ENCODE measurements around the gene PPP1R13L. TPM values are rescaled to one million over a fixed set of nuclear protein-coding genes. Genes with fewer than 3 reads are reported as not detected.

The PPP1R13L gene
- total and polyA plus RNA-seq, 10 donors, result 3.9 to 18.1 (median 12.1) TPM

DNA sequence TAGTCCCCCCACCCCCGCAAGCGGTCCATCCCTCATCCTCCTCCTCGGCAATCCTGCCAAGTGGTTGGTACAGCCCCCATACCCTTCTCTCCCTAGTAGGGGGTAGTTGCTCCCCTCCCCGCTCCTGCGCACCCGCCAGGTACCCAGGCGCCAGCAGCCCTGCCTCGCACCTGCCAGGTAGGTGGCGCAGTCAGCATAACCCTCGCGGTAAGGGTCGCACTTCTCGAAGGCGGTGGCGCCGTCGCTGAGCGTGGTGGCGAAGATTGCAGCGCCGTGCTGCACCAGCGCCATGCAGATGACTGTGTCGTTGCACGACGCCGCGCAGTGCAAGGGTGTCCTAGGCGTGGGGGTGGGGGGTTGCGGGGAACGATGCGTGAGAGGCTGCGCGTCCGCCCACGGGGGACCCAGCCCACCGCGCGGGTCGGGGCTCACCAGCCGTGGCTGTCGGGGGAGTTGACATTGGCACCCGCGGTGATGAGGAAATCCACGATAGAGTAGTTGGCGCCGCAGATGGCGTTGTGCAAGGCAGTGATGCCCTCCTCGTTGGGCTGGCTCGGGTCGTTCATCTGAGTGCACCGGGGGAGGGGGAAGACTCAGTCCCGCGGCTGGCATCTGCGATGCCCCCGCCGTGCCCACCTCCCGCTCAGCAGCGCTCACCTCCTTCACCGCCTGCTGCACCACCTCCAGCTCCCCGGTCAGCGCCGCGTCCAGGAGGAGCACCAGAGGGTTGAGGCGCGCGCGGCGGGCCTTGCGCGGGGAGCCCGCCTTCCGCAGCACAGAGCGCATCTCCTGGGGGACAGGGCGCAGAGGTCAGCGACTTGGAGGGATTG lies 19.3 kb downstream of the PPP1R13L start:
- Histone ChIP-seq H3K36me3 (no peaks in the 10 kb centered on the region), H3K9me3 (no peaks in the 10 kb centered on the region), H3K27me3 (replicated peaks in 1 of 7) (peaks cover 4 to 47% (median 31%) of the 10 kb centered on the region in 7 donors), H3K4me3 (peak overlapping the region in 1 of 8 donors; percentile 17), H3K27ac (no peak overlapping the region), H3K4me1 (peaks cover 0 to 11% (median 2%) of the 10 kb centered on the region in 6 donors)
- intact Hi-C loops (cut with DNase I; ENCODE audit: low total_unique reads), result no loop called here
- DNase-seq, result no peak
- WGBS, 5 donors, result 11 to 17% (median 13%) methylated on average over 45 to 75 of the region's 75 CpGs
- TF ChIP-seq POLR2AphosphoS5 (IDR thresholded peaks at IDR 0.05) (peak in 1 of 3 donors; percentile 48), POLR2A (IDR thresholded peaks at IDR 0.05) (no peak)

DNA sequence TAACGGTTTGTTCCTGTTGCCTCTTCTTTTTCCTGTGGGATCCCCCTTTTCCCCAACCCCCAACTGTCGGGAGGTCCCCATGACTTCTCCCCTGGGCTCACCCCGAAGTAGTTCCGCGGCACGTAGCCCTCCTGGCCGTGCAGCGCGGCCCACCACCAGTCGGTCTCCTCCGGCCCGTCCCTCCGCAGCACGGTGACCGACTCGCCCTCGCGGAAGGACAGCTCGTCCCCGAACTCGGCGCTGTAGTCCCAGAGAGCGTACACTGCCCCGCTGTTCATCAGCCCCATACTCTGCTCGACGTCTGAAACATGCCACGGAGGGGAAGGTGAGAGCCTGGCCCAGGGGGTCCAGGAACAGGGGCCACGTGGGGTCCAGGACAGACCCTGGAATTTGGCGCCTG lies 22.4 kb downstream of the PPP1R13L start:
- WGBS, 5 donors, result 81 to 90% (median 89%) methylated on average over 29 of the region's 29 CpGs

DNA sequence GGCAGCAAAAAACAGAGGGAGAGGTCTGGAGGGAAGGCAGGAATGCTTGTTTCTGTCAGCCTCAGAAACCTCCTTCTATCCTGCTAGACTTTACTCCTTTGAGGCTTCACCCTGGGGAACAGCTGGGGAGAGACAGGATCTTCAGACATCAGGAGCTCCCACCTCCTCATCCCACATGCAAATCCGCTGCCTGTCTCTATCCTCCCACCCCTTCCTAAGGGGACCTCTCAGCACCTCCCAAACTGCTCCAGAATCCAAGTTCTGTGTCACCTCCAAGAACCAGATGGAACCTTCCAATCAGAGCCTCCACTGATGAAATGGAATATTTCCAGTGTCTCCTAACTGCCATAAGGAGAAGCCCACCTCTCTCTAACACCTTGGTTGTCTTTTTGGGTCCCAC lies 24.8 kb downstream of the PPP1R13L start:
- Histone ChIP-seq H3K9me3 (no peaks in the 10 kb centered on the region), H3K4me3 (no peak overlapping the region), H3K36me3 (no peaks in the 10 kb centered on the region), H3K27ac (no peak overlapping the region), H3K4me1 (peaks cover 0 to 9% (median 0%) of the 10 kb centered on the region in 6 donors), H3K27me3 (replicated peaks in 1 of 7) (peaks cover 3 to 19% (median 11%) of the 10 kb centered on the region in 7 donors)
- 64 to 100% (median 74%) methylated on average over 1 of the region's 1 CpG for whole genome bisulfite sequencing, 5 donors
- TF ChIP-seq POLR2AphosphoS5 (IDR thresholded peaks at IDR 0.05) (no peak), POLR2A (IDR thresholded peaks at IDR 0.05) (no peak)
- TF ChIP-seq, protein P1, sequence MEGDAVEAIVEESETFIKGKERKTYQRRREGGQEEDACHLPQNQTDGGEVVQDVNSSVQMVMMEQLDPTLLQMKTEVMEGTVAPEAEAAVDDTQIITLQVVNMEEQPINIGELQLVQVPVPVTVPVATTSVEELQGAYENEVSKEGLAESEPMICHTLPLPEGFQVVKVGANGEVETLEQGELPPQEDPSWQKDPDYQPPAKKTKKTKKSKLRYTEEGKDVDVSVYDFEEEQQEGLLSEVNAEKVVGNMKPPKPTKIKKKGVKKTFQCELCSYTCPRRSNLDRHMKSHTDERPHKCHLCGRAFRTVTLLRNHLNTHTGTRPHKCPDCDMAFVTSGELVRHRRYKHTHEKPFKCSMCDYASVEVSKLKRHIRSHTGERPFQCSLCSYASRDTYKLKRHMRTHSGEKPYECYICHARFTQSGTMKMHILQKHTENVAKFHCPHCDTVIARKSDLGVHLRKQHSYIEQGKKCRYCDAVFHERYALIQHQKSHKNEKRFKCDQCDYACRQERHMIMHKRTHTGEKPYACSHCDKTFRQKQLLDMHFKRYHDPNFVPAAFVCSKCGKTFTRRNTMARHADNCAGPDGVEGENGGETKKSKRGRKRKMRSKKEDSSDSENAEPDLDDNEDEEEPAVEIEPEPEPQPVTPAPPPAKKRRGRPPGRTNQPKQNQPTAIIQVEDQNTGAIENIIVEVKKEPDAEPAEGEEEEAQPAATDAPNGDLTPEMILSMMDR (IDR thresholded peaks at IDR 0.05 in 8 of 11, conservative IDR thresholded peaks at IDR 0.05 in 3 of 11), result no peak
- intact Hi-C loops (cut with DNase I; ENCODE audit: low total_unique reads), result no loop called here
- DNase-seq, result no peak

More for the DNA sequence above, 22.4 kb downstream of the PPP1R13L start:
- Histone ChIP-seq H3K27ac (no peak overlapping the region), H3K4me1 (peaks cover 0 to 11% (median 2%) of the 10 kb centered on the region in 6 donors), H3K4me3 (no peak overlapping the region), H3K27me3 (replicated peaks in 1 of 7) (peaks cover 4 to 42% (median 31%) of the 10 kb centered on the region in 7 donors), H3K36me3 (no peaks in the 10 kb centered on the region), H3K9me3 (no peaks in the 10 kb centered on the region)
- intact Hi-C loops (cut with DNase I; ENCODE audit: low total_unique reads), result no loop called here
- TF ChIP-seq POLR2AphosphoS5 (IDR thresholded peaks at IDR 0.05) (no peak), POLR2A (IDR thresholded peaks at IDR 0.05) (no peak)
- TF ChIP-seq, protein P1 (IDR thresholded peaks at IDR 0.05 in 8 of 11, conservative IDR thresholded peaks at IDR 0.05 in 3 of 11), result no peak
- no peak for DNase-seq

DNA sequence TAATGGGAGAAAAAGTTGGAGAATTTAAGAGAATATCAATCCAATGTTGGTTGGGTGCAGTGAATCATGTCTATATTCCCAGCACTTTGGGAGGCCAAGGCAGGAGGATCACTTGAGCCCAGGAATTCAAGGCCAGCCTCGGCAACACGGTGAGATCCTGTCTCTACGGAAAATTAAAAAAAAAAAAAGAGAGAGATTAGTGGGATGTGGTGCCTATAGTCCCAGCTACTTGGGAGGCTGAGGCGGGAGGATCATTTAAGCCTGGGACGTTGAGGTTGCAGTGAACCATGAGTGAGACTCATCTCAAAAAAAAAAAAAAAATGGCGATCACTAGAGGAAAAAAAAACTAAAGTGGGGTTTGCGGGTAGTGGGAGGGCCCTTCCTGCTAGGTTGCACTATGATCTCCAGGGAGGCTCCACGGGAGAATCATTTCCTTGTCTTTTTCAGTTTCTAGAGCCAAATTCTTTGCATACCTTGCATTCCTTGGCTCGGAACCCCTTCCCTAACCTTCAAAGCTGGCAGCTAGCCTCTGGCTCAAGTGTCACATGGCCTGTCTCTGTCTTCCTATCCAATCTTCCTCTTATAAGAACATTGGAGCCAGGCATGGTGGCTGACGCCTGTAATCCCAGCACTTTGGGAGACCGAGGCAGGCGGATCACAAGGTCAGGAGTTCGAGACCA lies 28.7 kb downstream of the PPP1R13L start:
- peak overlapping the region in 3 of 8 donors; percentile 3 to 32 (median 31) for H3K27ac ChIP-seq
- TF ChIP-seq POLR2AphosphoS5 (IDR thresholded peaks at IDR 0.05), result peak in 1 of 3 donors; percentile 19
- TF ChIP-seq, protein P1 (IDR thresholded peaks at IDR 0.05 in 8 of 11, conservative IDR thresholded peaks at IDR 0.05 in 3 of 11), result no peak
- no peaks in the 10 kb centered on the region for H3K36me3 ChIP-seq
- no peak for DNase-seq
- no peaks in the 10 kb centered on the region for H3K27me3 ChIP-seq (replicated peaks in 1 of 7)
- no peaks in the 10 kb centered on the region for H3K9me3 ChIP-seq
- H3K4me1 ChIP-seq, result peaks cover 0 to 12% (median 2%) of the 10 kb centered on the region in 6 donors
- intact Hi-C loops (cut with DNase I; ENCODE audit: low total_unique reads), result no loop called here
- WGBS, 5 donors, result 51 to 69% (median 64%) methylated on average over 10 to 13 of the region's 13 CpGs
- H3K4me3 ChIP-seq, result no peak overlapping the region

Measured in spleen (tissue), 11 donors.